Nephron progenitor cell (in vitro differentiated cells): Measurements from ENCODE around the gene TRIO.

Source experiments
- DNase-seq: peaks from one replicate; pipeline ENCODE4 v3.0.0; 2021
- H3K27ac Mint-ChIP-seq: 2 replicates; pipeline ENCODE4 v1.8.0; 2021; ENCODE audit warnings: mild to moderate bottlenecking, moderate library complexity, mixed read lengths
- H3K27me3 Mint-ChIP-seq: 2 replicates; pipeline ENCODE4 v1.8.0; 2021; ENCODE audit warnings: mild to moderate bottlenecking, low read depth, mixed read lengths; ENCODE audit not compliant: poor library complexity
- H3K36me3 Mint-ChIP-seq: 2 replicates; pipeline ENCODE4 v1.8.0; 2021; ENCODE audit warnings: low read depth, mixed read lengths
- H3K4me1 Mint-ChIP-seq: 2 replicates; pipeline ENCODE4 v1.8.0; 2021; ENCODE audit warnings: mixed read lengths
- H3K4me3 Mint-ChIP-seq: 2 replicates; pipeline ENCODE4 v1.8.0; 2021; ENCODE audit warnings: mild to moderate bottlenecking, moderate library complexity, mixed read lengths
- H3K9me3 Mint-ChIP-seq: 2 replicates; pipeline ENCODE4 v1.8.0; 2021; ENCODE audit warnings: mild to moderate bottlenecking, moderate library complexity, mixed read lengths
- TF ChIP-seq, protein P1 (sequence below): fragments of 200-600 bp; sonication (generic); IDR thresholded peaks from 2 replicates; pipeline ENCODE4 v1.5.0; 2021; ENCODE audit warnings: antibody characterized with exemption

TRIO gene

DNA sequence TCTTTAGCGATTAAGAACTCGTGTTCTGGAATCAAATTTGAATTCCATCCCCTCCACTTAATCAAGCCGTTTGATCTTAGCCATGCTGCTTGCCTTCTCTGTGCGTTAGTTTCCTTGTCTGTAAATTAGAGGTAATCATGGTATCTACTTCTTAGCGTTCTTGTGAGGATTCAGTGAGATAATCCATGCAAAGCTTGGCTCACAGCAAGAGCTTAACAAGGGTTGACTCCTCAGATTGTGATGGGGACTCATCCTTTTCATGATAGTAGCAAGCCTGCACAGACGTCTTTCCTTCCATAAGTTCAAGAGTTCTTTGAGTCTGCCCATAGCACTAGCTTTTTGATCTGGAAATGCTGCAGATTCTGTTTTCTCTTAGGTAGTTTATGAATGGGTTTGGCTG lies 72.8 kb downstream of the TRIO start:
- TF ChIP-seq, protein P1, sequence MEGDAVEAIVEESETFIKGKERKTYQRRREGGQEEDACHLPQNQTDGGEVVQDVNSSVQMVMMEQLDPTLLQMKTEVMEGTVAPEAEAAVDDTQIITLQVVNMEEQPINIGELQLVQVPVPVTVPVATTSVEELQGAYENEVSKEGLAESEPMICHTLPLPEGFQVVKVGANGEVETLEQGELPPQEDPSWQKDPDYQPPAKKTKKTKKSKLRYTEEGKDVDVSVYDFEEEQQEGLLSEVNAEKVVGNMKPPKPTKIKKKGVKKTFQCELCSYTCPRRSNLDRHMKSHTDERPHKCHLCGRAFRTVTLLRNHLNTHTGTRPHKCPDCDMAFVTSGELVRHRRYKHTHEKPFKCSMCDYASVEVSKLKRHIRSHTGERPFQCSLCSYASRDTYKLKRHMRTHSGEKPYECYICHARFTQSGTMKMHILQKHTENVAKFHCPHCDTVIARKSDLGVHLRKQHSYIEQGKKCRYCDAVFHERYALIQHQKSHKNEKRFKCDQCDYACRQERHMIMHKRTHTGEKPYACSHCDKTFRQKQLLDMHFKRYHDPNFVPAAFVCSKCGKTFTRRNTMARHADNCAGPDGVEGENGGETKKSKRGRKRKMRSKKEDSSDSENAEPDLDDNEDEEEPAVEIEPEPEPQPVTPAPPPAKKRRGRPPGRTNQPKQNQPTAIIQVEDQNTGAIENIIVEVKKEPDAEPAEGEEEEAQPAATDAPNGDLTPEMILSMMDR: no peak
- no peak overlapping the region for H3K4me3 Mint-ChIP-seq
- no peak for DNase-seq
- H3K4me1 Mint-ChIP-seq: peaks cover 71% of the 10 kb centered on the region
- H3K36me3 Mint-ChIP-seq: peaks cover 14% of the 10 kb centered on the region
- no peaks in the 10 kb centered on the region for H3K9me3 Mint-ChIP-seq
- H3K27ac Mint-ChIP-seq: no peak overlapping the region
- H3K27me3 Mint-ChIP-seq: no peaks in the 10 kb centered on the region

DNA sequence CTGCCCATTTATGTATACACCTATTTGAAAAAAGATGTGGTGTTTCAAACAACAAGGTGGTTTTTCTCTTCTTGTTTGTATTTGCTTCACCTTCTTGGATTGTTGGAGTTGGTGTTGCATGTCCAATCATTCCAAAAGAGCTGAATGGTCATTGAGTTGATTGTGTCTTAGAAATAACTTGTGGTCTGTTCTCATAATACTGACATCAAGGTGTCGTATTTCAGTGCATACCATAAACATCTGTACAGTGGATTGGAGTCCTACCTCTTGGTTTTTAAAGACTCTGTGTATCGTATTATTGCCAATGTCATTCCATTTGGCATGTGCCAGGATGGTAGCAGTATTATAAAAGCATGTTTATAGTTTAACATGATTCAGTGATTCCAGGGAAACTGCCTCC lies 73.2 kb downstream of the TRIO start:
- Mint-ChIP-seq H3K9me3 (no peaks in the 10 kb centered on the region), H3K27me3 (no peaks in the 10 kb centered on the region), H3K36me3 (peaks cover 17% of the 10 kb centered on the region), H3K27ac (no peak overlapping the region), H3K4me1 (peaks cover 75% of the 10 kb centered on the region), H3K4me3 (no peak overlapping the region)
- TF ChIP-seq, protein P1: no peak
- DNase-seq: no peak

DNA sequence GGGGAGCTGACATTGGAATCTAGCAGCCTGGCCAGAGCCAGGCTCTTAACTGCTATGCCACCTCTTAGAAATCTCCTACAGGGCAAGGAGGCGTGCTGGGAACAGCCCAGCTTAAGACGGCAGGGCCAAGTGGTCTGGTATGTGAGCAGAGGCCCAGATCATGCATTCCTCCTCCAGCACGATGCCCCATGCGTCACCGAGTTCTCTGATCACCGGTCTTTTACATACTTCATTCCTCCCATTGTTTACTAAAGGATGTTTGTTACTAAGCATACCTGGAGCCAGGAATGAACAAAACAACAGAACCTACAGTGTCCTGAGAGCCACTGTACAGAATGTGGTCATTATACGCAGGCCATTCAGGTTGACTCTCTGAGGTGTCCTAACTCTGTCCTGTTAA lies 73.8 kb downstream of the TRIO start:
- H3K9me3 Mint-ChIP-seq: no peaks in the 10 kb centered on the region
- H3K4me1 Mint-ChIP-seq: peaks cover 80% of the 10 kb centered on the region

DNA sequence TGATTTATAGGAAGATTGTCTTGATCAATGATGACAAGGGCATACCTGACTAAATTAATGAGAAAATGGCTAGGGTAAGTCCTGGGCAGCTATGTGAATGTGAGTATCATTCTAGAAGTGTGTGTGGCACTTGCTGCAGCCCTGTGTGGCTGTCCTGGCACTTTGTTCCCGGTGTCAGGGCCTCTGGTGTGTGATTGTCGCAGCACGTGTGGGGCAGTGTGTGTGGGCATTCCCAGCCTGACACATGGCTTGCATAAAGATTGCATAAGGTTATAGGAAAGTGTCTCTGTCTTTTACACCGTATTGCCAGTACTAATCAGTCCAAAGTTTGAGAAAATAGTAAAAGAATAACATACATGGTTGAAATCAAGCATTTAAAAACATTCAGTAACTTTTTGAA lies 74.4 kb downstream of the TRIO start:
- H3K4me3 Mint-ChIP-seq: no peak overlapping the region
- no peak overlapping the region for H3K27ac Mint-ChIP-seq
- H3K27me3 Mint-ChIP-seq: no peaks in the 10 kb centered on the region
- H3K9me3 Mint-ChIP-seq: no peaks in the 10 kb centered on the region
- no peak for DNase-seq
- H3K36me3 Mint-ChIP-seq: peaks cover 20% of the 10 kb centered on the region
- H3K4me1 Mint-ChIP-seq: peaks cover 77% of the 10 kb centered on the region
- TF ChIP-seq, protein P1: no peak

More for the DNA sequence above, 73.8 kb downstream of the TRIO start:
- H3K27ac Mint-ChIP-seq: no peak overlapping the region
- H3K4me3 Mint-ChIP-seq: no peak overlapping the region
- peaks cover 20% of the 10 kb centered on the region for H3K36me3 Mint-ChIP-seq
- DNase-seq: no peak
- TF ChIP-seq, protein P1: no peak
- no peaks in the 10 kb centered on the region for H3K27me3 Mint-ChIP-seq

DNA sequence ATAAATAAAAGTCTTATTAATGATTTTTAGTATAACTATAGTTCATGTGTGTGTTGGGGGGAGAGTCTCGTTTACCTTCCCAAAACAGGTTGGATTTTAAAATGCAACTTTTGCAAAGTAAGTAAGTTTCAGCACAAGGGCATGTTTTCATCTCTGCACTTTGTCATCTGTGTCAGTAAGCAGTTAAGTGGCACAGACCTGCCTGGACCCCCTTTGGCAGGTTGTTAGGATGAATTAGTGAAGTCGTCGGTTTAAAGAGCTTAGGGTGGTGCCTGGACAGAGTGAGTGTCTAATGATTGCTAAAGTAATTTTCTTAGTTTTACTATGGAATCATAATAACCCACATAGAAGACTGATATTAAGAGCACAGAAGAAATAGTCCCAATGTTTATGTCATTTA lies 74.9 kb downstream of the TRIO start:
- Mint-ChIP-seq H3K4me3 (no peak overlapping the region), H3K27me3 (no peaks in the 10 kb centered on the region), H3K36me3 (peaks cover 20% of the 10 kb centered on the region), H3K9me3 (no peaks in the 10 kb centered on the region), H3K27ac (no peak overlapping the region), H3K4me1 (peaks cover 77% of the 10 kb centered on the region)
- TF ChIP-seq, protein P1: no peak
- DNase-seq: no peak

DNA sequence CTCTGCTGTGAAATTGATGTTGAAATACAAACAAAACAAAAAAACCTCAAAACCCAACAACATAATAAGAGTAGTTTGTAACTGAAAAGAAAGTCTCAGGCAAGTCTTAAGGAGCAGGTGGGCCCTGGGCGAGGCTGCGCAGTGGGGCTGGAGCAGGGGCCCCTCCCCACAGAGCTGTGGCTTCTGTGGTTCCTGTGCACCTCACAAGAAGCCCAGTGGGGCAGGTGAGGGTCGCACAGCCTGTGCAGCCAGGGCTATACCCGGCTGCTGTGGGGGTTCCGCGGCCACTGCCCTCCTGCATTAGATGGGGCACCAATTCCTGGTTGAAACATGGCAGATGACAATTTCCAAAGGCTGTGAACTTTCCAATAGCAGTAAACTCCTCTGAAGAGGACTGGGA lies 75.3 kb downstream of the TRIO start:
- H3K9me3 Mint-ChIP-seq: no peaks in the 10 kb centered on the region
- no peak overlapping the region for H3K4me3 Mint-ChIP-seq
- peaks cover 20% of the 10 kb centered on the region for H3K36me3 Mint-ChIP-seq
- H3K27me3 Mint-ChIP-seq: no peaks in the 10 kb centered on the region
- TF ChIP-seq, protein P1: no peak
- DNase-seq: no peak
- H3K4me1 Mint-ChIP-seq: peaks cover 80% of the 10 kb centered on the region
- H3K27ac Mint-ChIP-seq: no peak overlapping the region
